HG03558 (cell line): ENCODE measurements around the gene DHX32.

ENCODE experiments used
- ATAC-seq: cut with Tn5 transposase; IDR thresholded peaks from one replicate; pipeline ENCODE4 v1.9.1; 2021; ENCODE audit warnings: moderate number of reproducible peaks; ENCODE audit not compliant: unreplicated experiment; ENCODE audit errors: extremely low read depth

DHX32 gene

GRCh38 chr10:125816548-125816947 is 64.5 kb downstream of the DHX32 start:
- ATAC-seq = no peak

GRCh38 chr10:125815764-125816163 is 65.3 kb downstream of the DHX32 start:
- no peak for ATAC-seq

GRCh38 chr10:125812128-125812750 is 68.9 kb downstream of the DHX32 start:
- ATAC-seq = no peak

GRCh38 chr10:125811251-125811650 is 69.8 kb downstream of the DHX32 start:
- no peak for ATAC-seq

- ATAC-seq = no peak
Measured at GRCh38 chr10:125808047-125808446, 73.0 kb downstream of the DHX32 start.

- ATAC-seq = no peak
Measured at GRCh38 chr10:125802739-125803138, 78.4 kb downstream of the DHX32 start.

- no peak for ATAC-seq
Measured at GRCh38 chr10:125802131-125802530, 79.0 kb downstream of the DHX32 start.

- ATAC-seq = no peak
Measured at GRCh38 chr10:125801574-125801973, 79.5 kb downstream of the DHX32 start.

- no peak for ATAC-seq
Measured at GRCh38 chr10:125799451-125800182, 81.5 kb downstream of the DHX32 start.

- no peak for ATAC-seq
Measured at GRCh38 chr10:125797994-125798662, 83.0 kb downstream of the DHX32 start.

- no peak for ATAC-seq
Measured at GRCh38 chr10:125797424-125797823, 83.7 kb downstream of the DHX32 start.

GRCh38 chr10:125795637-125796190 is 85.4 kb downstream of the DHX32 start:
- ATAC-seq = no peak

GRCh38 chr10:125795128-125795527 is 86.0 kb downstream of the DHX32 start:
- no peak for ATAC-seq

- no peak for ATAC-seq
Measured at GRCh38 chr10:125792342-125793300, 88.5 kb downstream of the DHX32 start.

- ATAC-seq = no peak
Measured at GRCh38 chr10:125788156-125789034, 92.7 kb downstream of the DHX32 start.
